ENCODE data around the gene CTSZ.

GRCh38 chr20:58959652-58960051, 47.4 kb downstream of the CTSZ start:
- no peak for TF ChIP-seq POLR2A (IDR thresholded peaks at IDR 0.05)
- TF ChIP-seq CTCF (IDR thresholded peaks at IDR 0.05), result no peak
- no peak for TF ChIP-seq EP300 (IDR thresholded peaks at IDR 0.05)
